MM.1S (cell line): Measurements from ENCODE around the gene CD5L.

ENCODE experiments used
- DNase-seq: peaks from one replicate; pipeline ENCODE4 v3.0.0-alpha.2; 2015
- H2AFZ ChIP-seq: fragments of 300-600 bp; sonication (generic); 2 replicates; pipeline ENCODE4 v1.6.0; 2016; ENCODE audit warnings: antibody characterized with exemption, low read length
- H3F3A ChIP-seq: fragments of 300-600 bp; sonication (generic); 2 replicates; pipeline ENCODE4 v1.6.1; 2016; ENCODE audit warnings: mild to moderate bottlenecking, antibody characterized with exemption, low read length, moderate library complexity, mixed read lengths; ENCODE audit not compliant: insufficient read depth
- H3K27ac ChIP-seq: fragments of 300-600 bp; sonication (generic); 2 replicates; pipeline ENCODE4 v1.5.1; 2016; ENCODE audit warnings: mild to moderate bottlenecking, low read length
- H3K27me3 ChIP-seq: fragments of 300-600 bp; sonication (generic); replicated peaks from 2 replicates; pipeline ENCODE4 v1.6.0; 2016; ENCODE audit warnings: low read length; ENCODE audit not compliant: insufficient read depth
- H3K36me3 ChIP-seq: fragments of 300-600 bp; sonication (generic); replicated peaks from 2 replicates; pipeline ENCODE4 v1.6.1; 2016; ENCODE audit warnings: mild to moderate bottlenecking, low read length, mixed read lengths; ENCODE audit not compliant: insufficient read depth
- H3K4me1 ChIP-seq: fragments of 300-600 bp; sonication (generic); 2 replicates; pipeline ENCODE4 v1.6.1; 2016; ENCODE audit warnings: low read length, mixed read lengths
- H3K4me2 ChIP-seq: fragments of 300-600 bp; sonication (generic); 2 replicates; pipeline ENCODE4 v1.6.0; 2016; ENCODE audit warnings: low read depth, low read length
- H3K4me3 ChIP-seq: fragments of 300-600 bp; sonication (generic); 2 replicates; pipeline ENCODE4 v1.5.1; 2016; ENCODE audit warnings: low read length, mixed read lengths
- H3K79me2 ChIP-seq: fragments of 300-600 bp; sonication (generic); 2 replicates; pipeline ENCODE4 v1.6.1; 2016; ENCODE audit warnings: mixed run types, low read length, mixed read lengths
- H3K9ac ChIP-seq: fragments of 300-600 bp; sonication (generic); 2 replicates; pipeline ENCODE4 v1.6.1; 2016; ENCODE audit warnings: low read length, mixed read lengths
- H3K9me2 ChIP-seq: fragments of 300-600 bp; sonication (generic); replicated peaks from 2 replicates; pipeline ENCODE4 v1.6.1; 2016; ENCODE audit warnings: mild to moderate bottlenecking, low read length, mixed read lengths; ENCODE audit not compliant: insufficient read depth
- H3K9me3 ChIP-seq: fragments of 300-600 bp; sonication (generic); replicated peaks from 2 replicates; pipeline ENCODE4 v1.6.1; 2016; ENCODE audit warnings: mild to moderate bottlenecking, low read length, mixed read lengths; ENCODE audit not compliant: insufficient read depth
- H4K20me1 ChIP-seq: fragments of 300-600 bp; sonication (generic); 2 replicates; pipeline ENCODE4 v1.6.1; 2016; ENCODE audit warnings: mild to moderate bottlenecking, low read length, moderate library complexity, mixed read lengths; ENCODE audit not compliant: insufficient read depth
- CTCF ChIP-seq: fragments of 300-600 bp; sonication (generic); IDR thresholded peaks from 2 replicates; pipeline ENCODE4 v1.5.1; 2016; ENCODE audit warnings: antibody characterized with exemption, low read length, mixed read lengths
- EZH2 ChIP-seq: fragments of 300-600 bp; sonication (generic); optimal IDR thresholded peaks from 2 replicates; pipeline ENCODE3; 2017; ENCODE audit warnings: low read depth, mild to moderate bottlenecking, antibody characterized with exemption, low read length, mixed read lengths
- EZH2phosphoT487 ChIP-seq: fragments of 300-600 bp; sonication (generic); IDR thresholded peaks from 2 replicates; pipeline ENCODE4 v1.6.1; 2018; ENCODE audit warnings: antibody characterized with exemption, low read length

Gene CD5L

GRCh38 chr1:157819215-157819614 is 22.4 kb downstream of the CD5L start:
- Histone ChIP-seq H3K4me1 (peaks cover 16% of the 10 kb centered on the region; the same call in 1 of the 2 replicates), H3K27me3 (no peaks in the 10 kb centered on the region; the same call in 1 of the 2 replicates), H4K20me1 (no peaks in the 10 kb centered on the region), H3K9me2 (no peaks in the 10 kb centered on the region), H3K9ac (no peak overlapping the region), H3K9me3 (no peaks in the 10 kb centered on the region), H3K4me2 (no peak overlapping the region), H3K4me3 (no peak overlapping the region), H3K36me3 (no peaks in the 10 kb centered on the region), H2AFZ (no peak overlapping the region), H3F3A (no peaks in the 10 kb centered on the region), H3K27ac (no peak overlapping the region), H3K79me2 (no peaks in the 10 kb centered on the region)
- no peak for TF ChIP-seq CTCF
- TF ChIP-seq EZH2: no peak
- TF ChIP-seq EZH2phosphoT487: no peak
- no peak for DNase-seq

GRCh38 chr1:157813269-157813668 is 28.3 kb downstream of the CD5L start:
- no peak for DNase-seq
- H3K4me2 ChIP-seq: no peak overlapping the region
- no peaks in the 10 kb centered on the region for H3K79me2 ChIP-seq
- H3K27me3 ChIP-seq: no peaks in the 10 kb centered on the region; the same call in 1 of the 2 replicates
- H2AFZ ChIP-seq: no peak overlapping the region
- TF ChIP-seq EZH2 (no peak), EZH2phosphoT487 (no peak), CTCF (no peak)
- H3K4me3 ChIP-seq: no peak overlapping the region
- H3F3A ChIP-seq: peaks cover 3% of the 10 kb centered on the region; the same call in 1 of the 2 replicates
- H3K4me1 ChIP-seq: peaks cover 17% of the 10 kb centered on the region
- H4K20me1 ChIP-seq: no peaks in the 10 kb centered on the region
- no peaks in the 10 kb centered on the region for H3K9me2 ChIP-seq
- no peak overlapping the region for H3K27ac ChIP-seq
- no peaks in the 10 kb centered on the region for H3K9me3 ChIP-seq
- H3K36me3 ChIP-seq: no peaks in the 10 kb centered on the region
- H3K9ac ChIP-seq: no peak overlapping the region

- peak overlapping the region; percentile 88 for H3K4me2 ChIP-seq
- peak overlapping the region; percentile 92 for H3K27ac ChIP-seq
- H3F3A ChIP-seq: peaks cover 30% of the 10 kb centered on the region
- peak overlapping the region; percentile 45 for H3K4me3 ChIP-seq
- H3K79me2 ChIP-seq: no peaks in the 10 kb centered on the region
- H2AFZ ChIP-seq: peak overlapping the region; percentile 57
- no peaks in the 10 kb centered on the region for H3K27me3 ChIP-seq
- H4K20me1 ChIP-seq: no peaks in the 10 kb centered on the region
- H3K4me1 ChIP-seq: peaks cover 36% of the 10 kb centered on the region
- TF ChIP-seq CTCF: no peak
- TF ChIP-seq EZH2: no peak
- TF ChIP-seq EZH2phosphoT487: no peak
- no peaks in the 10 kb centered on the region for H3K9me2 ChIP-seq
- H3K36me3 ChIP-seq: no peaks in the 10 kb centered on the region
- peak; percentile 99 for DNase-seq
- no peaks in the 10 kb centered on the region for H3K9me3 ChIP-seq
- H3K9ac ChIP-seq: peak overlapping the region; percentile 63
Observed at GRCh38 chr1:157806431-157807149, 35.0 kb downstream of the CD5L start.
